GM12878 (cell line): Measurements from ENCODE around the gene CTIF. TPM values are rescaled to one million over a fixed set of nuclear protein-coding genes. Genes with fewer than 3 reads are reported as not detected.

Source experiments
- ATAC-seq: fragments of 200-7000 bp; cut with Tn5 transposase; 3 replicates; pipeline ENCODE4 v1.9.1; 2020; ENCODE audit warnings: mild to moderate bottlenecking, moderate library complexity
- BruUV-seq: library from RNA; stranded (reverse); fragments of 400-500 nt; replicated peaks from 2 replicates; lab custom pipeline; 2021; lab: Mats Ljungman, UMichigan
- CTCF ChIA-PET: fragments of 300-600 bp; sonication (Branson Sonifier 250); formaldehyde crosslinking; extraction: SDS; loops from one replicate; lab custom pipeline; 2021; ENCODE audit warnings: inconsistent platforms; lab: Yijun Ruan, JAX
- POLR2A ChIA-PET: fragments of 350-600 bp; formaldehyde crosslinking; extraction: SDS; loops from one replicate; lab custom pipeline; 2021; ENCODE audit warnings: inconsistent platforms; lab: Charles Lee
- RAD21 ChIA-PET: fragments of 300-600 bp; sonication (Branson Sonifier 250); formaldehyde crosslinking; loops from one replicate; lab custom pipeline; 2023; ENCODE audit warnings: antibody characterized with exemption; ENCODE audit not compliant: unreplicated experiment; lab: Charles Lee
- SMC1A ChIA-PET: fragments of 300-600 bp; sonication (Branson Sonifier 250); formaldehyde crosslinking; loops from one replicate; lab custom pipeline; 2023; ENCODE audit not compliant: unreplicated experiment, uncharacterized antibody; lab: Charles Lee
- DNase-seq: peaks from one replicate; pipeline ENCODE4 v3.0.0-alpha.2; 2011; ENCODE audit warnings: low read depth, low spot score
- FAIRE-seq: peaks from 3 replicates; lab custom pipeline; 2011; peaks lifted over from hg19 to GRCh38; lab: Jason Lieb, UNC
- H2AFZ ChIP-seq: 2 replicates; pipeline ENCODE4 v1.6.0; 2011; ENCODE audit warnings: low read depth, low read length, control low read depth; ENCODE audit not compliant: control insufficient read depth
- H3K27ac ChIP-seq: 2 replicates; pipeline ENCODE4 v1.5.1; 2011; ENCODE audit warnings: control low read depth; ENCODE audit not compliant: control insufficient read depth, insufficient read depth
- H3K27me3 ChIP-seq, 2 experiments: replicated peaks in 1 of 2; 2 replicates each; pipeline versions ENCODE4 v1.6.0 to v1.6.1; 2011; ENCODE audit warnings: low read length in 1 of 2; ENCODE audit not compliant: control insufficient read depth in 2 of 2, insufficient read depth in 2 of 2
- H3K36me3 ChIP-seq, 2 experiments: 2 replicates each; pipeline ENCODE4 v1.5.1; 2011; ENCODE audit warnings: low read length in 1 of 2; ENCODE audit not compliant: control insufficient read depth in 2 of 2, insufficient read depth in 2 of 2
- H3K4me1 ChIP-seq: 2 replicates; pipeline ENCODE4 v1.6.1; 2011; ENCODE audit warnings: mild to moderate bottlenecking, low read length, moderate library complexity, mixed read lengths; ENCODE audit not compliant: control insufficient read depth, insufficient read depth
- H3K4me2 ChIP-seq: 2 replicates; pipeline ENCODE4 v1.6.0; 2011; ENCODE audit warnings: control low read depth; ENCODE audit not compliant: control insufficient read depth, insufficient read depth
- H3K4me3 ChIP-seq: fragments of 200-600 bp; sonication (generic); 2 replicates; pipeline ENCODE4 v1.5.1; 2016
- H3K79me2 ChIP-seq: 2 replicates; pipeline ENCODE4 v1.6.0; 2011; ENCODE audit warnings: low read length; ENCODE audit not compliant: control insufficient read depth, insufficient read depth
- H3K9ac ChIP-seq: 2 replicates; pipeline ENCODE4 v1.8.0; 2011; ENCODE audit warnings: low read length, control low read depth, mixed read lengths; ENCODE audit not compliant: control insufficient read depth, insufficient read depth
- H3K9me3 ChIP-seq: replicated peaks from 3 replicates; pipeline ENCODE4 v1.5.1; 2011; ENCODE audit warnings: mild to moderate bottlenecking, low read length; ENCODE audit not compliant: control insufficient read depth, insufficient read depth
- H4K20me1 ChIP-seq: 2 replicates; pipeline ENCODE4 v1.6.0; 2011; ENCODE audit not compliant: control insufficient read depth, insufficient read depth
- BACH1 ChIP-seq: fragments of 450-650 bp; IDR thresholded peaks from 2 replicates; pipeline ENCODE4 v1.6.1; 2017; ENCODE audit warnings: mild to moderate bottlenecking, borderline replicate concordance
- RAD51 ChIP-seq: fragments of 450-650 bp; IDR thresholded peaks from 2 replicates; pipeline ENCODE4 v1.6.1; 2016; ENCODE audit warnings: moderate library complexity, mild to moderate bottlenecking, inconsistent platforms
- RB1 ChIP-seq: fragments of 450-650 bp; formaldehyde crosslinking; IDR thresholded peaks from 2 replicates; pipeline ENCODE4 v1.6.1; 2017; ENCODE audit warnings: mild to moderate bottlenecking, borderline replicate concordance
- RBBP5 ChIP-seq: fragments of 200-600 bp; sonication (generic); conservative IDR thresholded peaks from 2 replicates; pipeline ENCODE4 v1.6.1; 2016
- SMARCA5 ChIP-seq: fragments of 450-650 bp; IDR thresholded peaks from 2 replicates; pipeline ENCODE4 v1.6.1; 2017; ENCODE audit warnings: mild to moderate bottlenecking
- WGBS: methylation state at CpG from one replicate; pipeline ENCODE4 v1.1.6; 2016; ENCODE audit warnings: low lambda C conversion rate; ENCODE audit not compliant: insufficient replicate concordance, insufficient coverage; ENCODE audit errors: missing lambda C conversion rate; 5-methylcytosine and 5-hydroxymethylcytosine counted together
- in situ Hi-C: fragments of 300-500 bp; cut with MboI; formaldehyde crosslinking; loops from 9 replicates; pipeline ENCODE4 v1.14.3; 2018; ENCODE audit warnings: mixed read lengths
- intact Hi-C: fragments of 100-400 bp; cut with micrococcal nuclease; formaldehyde crosslinking; loops from one replicate; pipeline ENCODE4 v1.14.2; 2022; ENCODE audit not compliant: unreplicated experiment
- polyA plus RNA-seq, 11 experiments: library from polyadenylated mRNA; depleted of rRNA in 4 of 11; unstranded in 6 of 11; stranded (reverse) in 5 of 11; fragments of >200 nt; fragmentation: Nextera tagmentation in 4 of 11; fragmentation: Illumina TruSeq in 1 of 11; extraction: Ambion mirVana in 4 of 11; extraction: Trizol in 1 of 11; gene quantifications; 1 replicate in 1 of 11; 2 replicates in 10 of 11; pipeline versions ENCODE4 v1.2.1 to v1.2.3, GENCODE V29; 2011 to 2016; ENCODE audit warnings: inconsistent platforms in 2 of 11, missing spikeins in 2 of 11, low read depth in 1 of 11
- total RNA-seq, 4 experiments: library from RNA; depleted of rRNA in 3 of 4; stranded (reverse); fragments of >200 nt in 3 of 4; fragmentation: Illumina TruSeq in 1 of 4; extraction: Trizol in 1 of 4; gene quantifications; 2 replicates each; pipeline versions ENCODE4 v1.2.1 to v1.2.3, GENCODE V29; 2013 to 2021
- TF ChIP-seq, protein P1 (sequence below): IDR thresholded peaks from 2 replicates; pipeline ENCODE4 v1.6.1; 2012; ENCODE audit warnings: low read length, inconsistent platforms
- TF ChIP-seq, protein P2 (sequence below): IDR thresholded peaks from 2 replicates; pipeline ENCODE4 v1.6.1; 2011; ENCODE audit warnings: borderline replicate concordance, low read depth, mild to moderate bottlenecking, moderate library complexity, mixed read lengths, low read length; ENCODE audit not compliant: insufficient read depth; ENCODE audit errors: extremely low read length
- TF ChIP-seq, protein P3 (sequence below): fragments of 450-650 bp; IDR thresholded peaks from 2 replicates; pipeline ENCODE4 v1.6.1; 2014; ENCODE audit warnings: mild to moderate bottlenecking

The CTIF gene
- total and polyA plus RNA-seq, 10 of the 15 experiments (the other 5 are each of a cell fraction or from before 2014, with no cell fraction given), result 0.06 to 11.6 (median 2.5) TPM

DNA sequence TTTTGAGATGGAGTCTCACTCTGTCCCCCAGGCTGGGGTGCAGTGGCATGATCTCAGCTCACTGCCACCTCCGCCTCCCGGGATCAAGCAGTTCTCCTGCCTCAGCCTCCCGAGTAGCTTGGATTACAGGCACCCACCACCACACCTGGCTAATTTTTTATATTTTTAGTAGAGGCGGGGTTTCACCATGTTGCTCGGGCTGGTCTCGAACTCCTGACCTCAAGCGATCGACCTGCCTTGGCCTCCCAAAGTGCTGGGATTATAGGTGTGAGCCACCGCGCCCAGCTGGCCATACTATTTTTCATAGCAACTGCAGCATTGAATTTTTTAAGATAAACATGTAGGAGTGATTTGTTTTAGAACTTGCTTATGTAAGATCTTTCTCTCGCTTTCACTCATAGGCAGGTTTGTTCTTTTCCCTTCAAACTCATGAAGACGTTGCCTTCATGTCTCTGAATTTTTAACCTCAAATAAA, 273.2 kb downstream of the CTIF start (continued):
- TF ChIP-seq, protein P1, sequence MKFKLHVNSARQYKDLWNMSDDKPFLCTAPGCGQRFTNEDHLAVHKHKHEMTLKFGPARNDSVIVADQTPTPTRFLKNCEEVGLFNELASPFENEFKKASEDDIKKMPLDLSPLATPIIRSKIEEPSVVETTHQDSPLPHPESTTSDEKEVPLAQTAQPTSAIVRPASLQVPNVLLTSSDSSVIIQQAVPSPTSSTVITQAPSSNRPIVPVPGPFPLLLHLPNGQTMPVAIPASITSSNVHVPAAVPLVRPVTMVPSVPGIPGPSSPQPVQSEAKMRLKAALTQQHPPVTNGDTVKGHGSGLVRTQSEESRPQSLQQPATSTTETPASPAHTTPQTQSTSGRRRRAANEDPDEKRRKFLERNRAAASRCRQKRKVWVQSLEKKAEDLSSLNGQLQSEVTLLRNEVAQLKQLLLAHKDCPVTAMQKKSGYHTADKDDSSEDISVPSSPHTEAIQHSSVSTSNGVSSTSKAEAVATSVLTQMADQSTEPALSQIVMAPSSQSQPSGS, result peak; percentile 69

DNA sequence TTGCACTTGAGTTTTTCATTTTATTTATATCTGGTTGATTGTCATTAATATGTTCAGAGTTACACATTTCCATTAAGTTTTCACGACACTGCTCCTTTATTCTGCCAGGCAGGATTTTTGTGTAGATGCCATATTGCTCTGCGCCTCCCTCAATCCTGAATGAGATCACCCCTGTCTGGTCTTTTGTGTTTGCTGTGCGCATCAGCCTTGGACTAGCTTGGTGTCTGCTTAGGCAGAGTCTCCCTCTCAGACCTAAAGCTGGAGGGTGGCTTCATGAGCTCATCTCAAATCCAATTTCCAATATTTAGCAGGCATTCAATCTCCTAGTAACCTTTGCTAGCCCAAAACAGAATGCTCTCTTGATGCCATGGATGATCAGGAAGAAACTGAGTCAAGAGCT, 274.5 kb downstream of the CTIF start:
- CTCF ChIA-PET, result interaction anchor here (0.6 to 2.6 kb wide), 12 partner anchors 8 to 430 kb away, joined by 3 to 16 read pairs (median 3); no protein-coding TSS in a partner anchor
- TF ChIP-seq SMARCA5 (no peak), RBBP5 (no peak), BACH1 (no peak), RB1 (no peak), RAD51 (no peak)
- TF ChIP-seq, protein P2, sequence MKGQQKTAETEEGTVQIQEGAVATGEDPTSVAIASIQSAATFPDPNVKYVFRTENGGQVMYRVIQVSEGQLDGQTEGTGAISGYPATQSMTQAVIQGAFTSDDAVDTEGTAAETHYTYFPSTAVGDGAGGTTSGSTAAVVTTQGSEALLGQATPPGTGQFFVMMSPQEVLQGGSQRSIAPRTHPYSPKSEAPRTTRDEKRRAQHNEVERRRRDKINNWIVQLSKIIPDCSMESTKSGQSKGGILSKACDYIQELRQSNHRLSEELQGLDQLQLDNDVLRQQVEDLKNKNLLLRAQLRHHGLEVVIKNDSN, result no peak
- TF ChIP-seq, protein P3, sequence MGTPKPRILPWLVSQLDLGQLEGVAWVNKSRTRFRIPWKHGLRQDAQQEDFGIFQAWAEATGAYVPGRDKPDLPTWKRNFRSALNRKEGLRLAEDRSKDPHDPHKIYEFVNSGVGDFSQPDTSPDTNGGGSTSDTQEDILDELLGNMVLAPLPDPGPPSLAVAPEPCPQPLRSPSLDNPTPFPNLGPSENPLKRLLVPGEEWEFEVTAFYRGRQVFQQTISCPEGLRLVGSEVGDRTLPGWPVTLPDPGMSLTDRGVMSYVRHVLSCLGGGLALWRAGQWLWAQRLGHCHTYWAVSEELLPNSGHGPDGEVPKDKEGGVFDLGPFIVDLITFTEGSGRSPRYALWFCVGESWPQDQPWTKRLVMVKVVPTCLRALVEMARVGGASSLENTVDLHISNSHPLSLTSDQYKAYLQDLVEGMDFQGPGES, result no peak
- Histone ChIP-seq H3K79me2 (no peaks in the 10 kb centered on the region), H3K4me2 (peak overlapping the region; percentile 21; the same call in 1 of the 2 replicates), H3K9ac (peak overlapping the region; percentile 48), H3K27ac (peak overlapping the region; percentile 81), H3K27me3 (no peaks in the 10 kb centered on the region), H2AFZ (no peak overlapping the region; the same call in 1 of the 2 replicates), H3K36me3 (0 out of 4 replicates have a peak, but pooled peaks cover 0 to 1% of the 10 kb centered on the region in 2 experiments), H3K4me1 (peaks cover 33% of the 10 kb centered on the region), H3K9me3 (no peaks in the 10 kb centered on the region), H3K4me3 (no peak overlapping the region), H4K20me1 (no peaks in the 10 kb centered on the region)
- DNase-seq, result no peak
- POLR2A ChIA-PET, result interaction anchor here (0.6 to 3.9 kb wide), 9 partner anchors 8 to 132 kb away, joined by 3 to 31 read pairs (median 8); no protein-coding TSS in a partner anchor
- no TSS peak for BruUV-seq
- RAD21 ChIA-PET, result interaction anchor here (1.0 to 7.3 kb wide), 10 partner anchors 7 to 134 kb away, joined by 3 to 61 read pairs (median 15); no protein-coding TSS in a partner anchor
- SMC1A ChIA-PET, result interaction anchor here (0.7 to 12.6 kb wide), 19 partner anchors 7 to 675 kb away, joined by 3 to 129 read pairs (median 5); no protein-coding TSS in a partner anchor
- 95% methylated on average over 3 of the region's 3 CpGs for WGBS
- FAIRE-seq, result no peak
- in situ Hi-C loops, result loop anchor here (25.0 kb wide), 1 partner anchor 1474 kb away; the partner anchor contains the start of genes CXXC1 and MBD1
- intact Hi-C loops, result loop anchor here (2.0 kb wide), 1 partner anchor 29 kb away; no protein-coding TSS in a partner anchor
- no peak for ATAC-seq
